ENCODE measurements around the gene SDHAF3.
"Not testable (repeated sequence)": the region's sequence is repeated elsewhere in the genome, so short reads cannot be mapped to it uniquely, and the experiment has no call there.

SDHAF3 gene

GRCh38 chr7:97117372-97118188 is at the start of gene SDHAF3:
Gene SDHAF3 (plus strand): TSS chr7:97117698. CDS start chr7:97117724, 26 bp downstream.
- 0 out of 2 replicates have a peak, but pooled peaks have one; percentile 4 for TF ChIP-seq CTCF (IDR thresholded peaks at IDR 0.05; ENCODE audit: borderline replicate concordance, insufficient read depth, low read depth, low read length)

GRCh38 chr7:97072025-97072424 is 45.5 kb upstream of the SDHAF3 start:
- H3K4me3 ChIP-seq (ENCODE audit: low read depth, low read length), result not testable (repeated sequence)

More at GRCh38 chr7:97117372-97118188, at the start of gene SDHAF3:
- H3K4me3 ChIP-seq (ENCODE audit: low read depth, low read length), result peak within 1 kb of the TSS; percentile 64

GRCh38 chr7:97075928-97076327 is 41.6 kb upstream of the SDHAF3 start:
- TF ChIP-seq CTCF (IDR thresholded peaks at IDR 0.05; ENCODE audit: borderline replicate concordance, insufficient read depth, low read depth, low read length), result no peak
- H3K4me3 ChIP-seq (ENCODE audit: low read depth, low read length), result no peak overlapping the region

GRCh38 chr7:97078023-97078969 is 39.2 kb upstream of the SDHAF3 start:
- TF ChIP-seq CTCF (IDR thresholded peaks at IDR 0.05; ENCODE audit: borderline replicate concordance, insufficient read depth, low read depth, low read length), result no peak
- no peak overlapping the region for H3K4me3 ChIP-seq (ENCODE audit: low read depth, low read length)

- no peak for TF ChIP-seq CTCF (IDR thresholded peaks at IDR 0.05; ENCODE audit: borderline replicate concordance, insufficient read depth, low read depth, low read length)
- H3K4me3 ChIP-seq (ENCODE audit: low read depth, low read length), result no peak overlapping the region
Observed at GRCh38 chr7:97079300-97079699, 38.2 kb upstream of the SDHAF3 start.

- no peak overlapping the region for H3K4me3 ChIP-seq (ENCODE audit: low read depth, low read length)
- TF ChIP-seq CTCF (IDR thresholded peaks at IDR 0.05; ENCODE audit: borderline replicate concordance, insufficient read depth, low read depth, low read length), result no peak
Observed at GRCh38 chr7:97081521-97082300, 35.8 kb upstream of the SDHAF3 start.

GRCh38 chr7:97088364-97088763 is 29.1 kb upstream of the SDHAF3 start:
- TF ChIP-seq CTCF (IDR thresholded peaks at IDR 0.05; ENCODE audit: borderline replicate concordance, insufficient read depth, low read depth, low read length), result no peak
- no peak overlapping the region for H3K4me3 ChIP-seq (ENCODE audit: low read depth, low read length)

Measured in GM12875 (cell line).